GM12872 (cell line): ENCODE data around the gene LPAR2.

Experiments
- CTCF ChIP-seq: IDR thresholded peaks from 3 replicates; pipeline ENCODE4 v1.5.1; 2011; ENCODE audit warnings: low read depth, mild to moderate bottlenecking, low read length, moderate library complexity; ENCODE audit not compliant: insufficient read depth

LPAR2 gene

GRCh38 chr19:19656451-19657396, 28.7 kb upstream of the LPAR2 start:
- TF ChIP-seq CTCF = no peak

- no peak for TF ChIP-seq CTCF
Observed at GRCh38 chr19:19655641-19656343, 27.8 kb upstream of the LPAR2 start.

GRCh38 chr19:19655051-19655594, 27.1 kb upstream of the LPAR2 start:
- TF ChIP-seq CTCF = no peak

GRCh38 chr19:19654441-19654840, 26.4 kb upstream of the LPAR2 start:
- TF ChIP-seq CTCF = no peak

GRCh38 chr19:19653597-19654147, 25.7 kb upstream of the LPAR2 start:
- TF ChIP-seq CTCF = no peak

- no peak for TF ChIP-seq CTCF
Observed at GRCh38 chr19:19652482-19653295, 24.7 kb upstream of the LPAR2 start.

GRCh38 chr19:19651076-19651475, 23.1 kb upstream of the LPAR2 start:
- no peak for TF ChIP-seq CTCF
